GM21737 (cell line): ENCODE measurements around the gene EIF2S2.
A peak's percentile ranks its signal among the peaks of the same experiment; 100 is the strongest.

ENCODE experiments used
- ATAC-seq: cut with Tn5 transposase; IDR thresholded peaks from one replicate; pipeline ENCODE4 v1.9.1; 2021; ENCODE audit warnings: mild to moderate bottlenecking, moderate library complexity; ENCODE audit not compliant: unreplicated experiment

EIF2S2 gene

GRCh38 chr20:34090645-34091044, 21.4 kb downstream of the EIF2S2 start:
- no peak for ATAC-seq

GRCh38 chr20:34089655-34090345, 22.2 kb downstream of the EIF2S2 start:
- no peak for ATAC-seq

GRCh38 chr20:34089175-34089479, 22.9 kb downstream of the EIF2S2 start:
- ATAC-seq: no peak

- no peak for ATAC-seq
These were observed 23.5 kb downstream of the EIF2S2 start for GRCh38 chr20:34088305-34089174.

GRCh38 chr20:34085544-34086040, 26.5 kb downstream of the EIF2S2 start:
- no peak for ATAC-seq

- no peak for ATAC-seq
These were observed 27.7 kb downstream of the EIF2S2 start for GRCh38 chr20:34084227-34084923.

GRCh38 chr20:34083781-34084180, 28.3 kb downstream of the EIF2S2 start:
- ATAC-seq: no peak

GRCh38 chr20:34083137-34083536, 28.9 kb downstream of the EIF2S2 start:
- no peak for ATAC-seq

- no peak for ATAC-seq
These were observed 29.7 kb downstream of the EIF2S2 start for GRCh38 chr20:34082232-34082887.

- ATAC-seq: no peak
These were observed 32.2 kb downstream of the EIF2S2 start for GRCh38 chr20:34079818-34080217.

GRCh38 chr20:34078540-34078939, 33.5 kb downstream of the EIF2S2 start:
- ATAC-seq: no peak

- no peak for ATAC-seq
These were observed 35.1 kb downstream of the EIF2S2 start for GRCh38 chr20:34076952-34077351.

GRCh38 chr20:34075647-34076046, 36.4 kb downstream of the EIF2S2 start:
- ATAC-seq: no peak

- no peak for ATAC-seq
These were observed 37.8 kb downstream of the EIF2S2 start for GRCh38 chr20:34074101-34074760.

GRCh38 chr20:34072778-34073177, 39.3 kb downstream of the EIF2S2 start:
- no peak for ATAC-seq

GRCh38 chr20:34072076-34072475, 40.0 kb downstream of the EIF2S2 start:
- ATAC-seq: no peak

GRCh38 chr20:34070859-34071258, 41.2 kb downstream of the EIF2S2 start:
- no peak for ATAC-seq

GRCh38 chr20:34070079-34070439, 42.0 kb downstream of the EIF2S2 start:
- ATAC-seq: no peak

GRCh38 chr20:34069341-34070078, 42.5 kb downstream of the EIF2S2 start:
- peak; percentile 61 for ATAC-seq

GRCh38 chr20:34068001-34068400, 44.0 kb downstream of the EIF2S2 start:
- ATAC-seq: no peak
